OCI-LY1 (cell line): Measurements from ENCODE around the gene USF1.

Experiments used
- EZH2 ChIP-seq: fragments of 200-600 bp; sonication (generic), shearing (Covaris generic); IDR thresholded peaks from 2 replicates; pipeline ENCODE4 v1.8.0; 2017; ENCODE audit warnings: borderline replicate concordance, mixed run types, mild to moderate bottlenecking, antibody characterized with exemption, low read length, moderate library complexity, mixed read lengths
- TF ChIP-seq, protein P1 (sequence below): fragments of 200-600 bp; sonication (generic), shearing (Covaris generic); IDR thresholded peaks from 2 replicates; pipeline ENCODE4 v1.5.1; 2017; ENCODE audit warnings: mild to moderate bottlenecking, antibody characterized with exemption, low read length, moderate library complexity, mixed read lengths

DNA sequence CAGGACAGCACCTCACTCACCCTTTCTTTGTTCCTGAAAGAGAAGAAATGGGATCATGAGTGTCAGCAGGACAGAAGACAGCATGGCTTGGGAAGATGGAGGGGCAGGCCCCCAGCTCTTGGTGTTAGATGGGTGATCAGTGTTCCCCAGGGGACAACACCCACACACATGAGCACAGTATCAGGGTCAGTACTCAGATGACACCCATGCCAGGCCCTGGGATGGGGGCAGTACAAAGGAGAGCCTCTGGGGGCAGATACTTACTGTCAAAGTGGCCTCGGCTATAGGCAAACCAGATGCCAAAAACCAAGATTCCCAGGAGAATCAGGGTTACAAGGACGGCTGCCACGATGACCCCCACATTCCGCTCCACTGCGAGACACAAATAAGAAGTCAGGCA lies 46.4 kb downstream of the USF1 start:
- TF ChIP-seq, protein P1, sequence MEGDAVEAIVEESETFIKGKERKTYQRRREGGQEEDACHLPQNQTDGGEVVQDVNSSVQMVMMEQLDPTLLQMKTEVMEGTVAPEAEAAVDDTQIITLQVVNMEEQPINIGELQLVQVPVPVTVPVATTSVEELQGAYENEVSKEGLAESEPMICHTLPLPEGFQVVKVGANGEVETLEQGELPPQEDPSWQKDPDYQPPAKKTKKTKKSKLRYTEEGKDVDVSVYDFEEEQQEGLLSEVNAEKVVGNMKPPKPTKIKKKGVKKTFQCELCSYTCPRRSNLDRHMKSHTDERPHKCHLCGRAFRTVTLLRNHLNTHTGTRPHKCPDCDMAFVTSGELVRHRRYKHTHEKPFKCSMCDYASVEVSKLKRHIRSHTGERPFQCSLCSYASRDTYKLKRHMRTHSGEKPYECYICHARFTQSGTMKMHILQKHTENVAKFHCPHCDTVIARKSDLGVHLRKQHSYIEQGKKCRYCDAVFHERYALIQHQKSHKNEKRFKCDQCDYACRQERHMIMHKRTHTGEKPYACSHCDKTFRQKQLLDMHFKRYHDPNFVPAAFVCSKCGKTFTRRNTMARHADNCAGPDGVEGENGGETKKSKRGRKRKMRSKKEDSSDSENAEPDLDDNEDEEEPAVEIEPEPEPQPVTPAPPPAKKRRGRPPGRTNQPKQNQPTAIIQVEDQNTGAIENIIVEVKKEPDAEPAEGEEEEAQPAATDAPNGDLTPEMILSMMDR = no peak
- TF ChIP-seq EZH2 = no peak
